Globus pallidus (tissue), 1 donor: ENCODE data around the gene CNOT11.
"Not testable (repeated sequence)": the region's sequence is repeated elsewhere in the genome, so short reads cannot be mapped to it uniquely, and the experiment has no call there.

Experiments used
- DNase-seq: peaks from one replicate; pipeline ENCODE4 v3.0.0-alpha.2; 2015; ENCODE audit warnings: low spot score

The CNOT11 gene

DNA sequence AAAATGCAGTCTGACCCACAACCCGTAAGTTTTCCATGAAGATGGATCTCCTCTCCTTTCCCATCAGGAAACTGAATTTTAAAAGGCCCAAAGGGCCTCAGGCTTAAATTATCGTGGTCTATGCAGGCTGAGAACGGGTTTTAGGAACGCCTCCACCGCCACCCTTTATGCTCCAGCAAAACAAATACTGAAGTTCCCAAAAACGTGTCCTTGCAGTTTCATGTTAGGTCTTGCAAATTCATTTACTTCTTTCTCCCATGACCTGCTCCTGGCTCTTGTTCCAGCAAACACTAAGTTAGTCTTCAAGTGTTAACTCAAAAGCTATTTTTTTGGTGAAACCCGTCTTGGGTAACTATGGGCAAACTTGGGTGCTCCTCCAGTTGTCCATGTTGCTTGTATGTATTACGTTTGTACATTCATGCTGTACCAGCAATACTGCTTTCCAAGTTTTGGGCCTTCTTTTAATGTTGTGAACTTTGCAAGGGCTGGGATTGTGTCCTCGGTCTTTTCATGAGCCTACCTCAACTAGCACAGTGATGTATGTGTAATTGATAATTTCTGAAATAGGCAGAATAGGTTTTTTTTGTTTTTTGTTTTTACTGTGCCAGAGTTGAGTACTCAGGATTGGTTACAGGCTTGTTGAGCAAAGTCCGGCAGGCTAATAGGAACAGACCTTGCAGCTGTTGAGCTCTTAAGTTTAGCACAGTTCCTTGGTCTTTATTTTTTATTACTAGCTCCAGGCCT, 57.6 kb downstream of the CNOT11 start:
- no peak for DNase-seq

GRCh38 chr2:101310834-101311695, 58.4 kb downstream of the CNOT11 start:
- DNase-seq = no peak

- DNase-seq = no peak
Observed at GRCh38 chr2:101311696-101312017, 59.0 kb downstream of the CNOT11 start.

- DNase-seq = not testable (repeated sequence)
Observed at GRCh38 chr2:101316568-101316967, 63.9 kb downstream of the CNOT11 start.
